ENCODE data around the gene SELENOT. TPM values are rescaled to one million over a fixed set of nuclear protein-coding genes. Genes with fewer than 3 reads are reported as not detected.

The SELENOT gene
- polyA plus RNA-seq, 4 donors = 86.1 to 136 (median 117) TPM

DNA sequence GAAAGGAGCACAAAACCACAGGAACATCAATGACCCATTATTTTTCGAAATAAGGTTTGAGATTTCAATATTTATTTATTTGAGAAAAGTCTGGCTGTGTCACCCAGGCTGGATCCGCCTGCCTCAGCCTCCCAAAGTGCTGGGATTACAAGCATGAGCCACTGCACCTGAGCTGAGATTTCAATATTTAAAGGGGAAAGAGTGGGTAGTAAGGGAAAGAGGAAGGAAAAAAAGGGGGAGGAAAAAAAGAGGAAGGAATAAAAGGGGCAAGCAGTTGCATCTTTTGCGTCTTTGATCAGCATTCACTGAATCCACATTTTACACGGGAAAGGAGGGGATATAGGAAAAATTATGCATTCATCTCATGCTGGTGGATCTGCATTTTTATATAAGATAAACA is 53.2 kb downstream of the SELENOT start:
- no peak for DNase-seq (ENCODE audit: low read depth in 4 of 4, low spot score in 3 of 4)

DNA sequence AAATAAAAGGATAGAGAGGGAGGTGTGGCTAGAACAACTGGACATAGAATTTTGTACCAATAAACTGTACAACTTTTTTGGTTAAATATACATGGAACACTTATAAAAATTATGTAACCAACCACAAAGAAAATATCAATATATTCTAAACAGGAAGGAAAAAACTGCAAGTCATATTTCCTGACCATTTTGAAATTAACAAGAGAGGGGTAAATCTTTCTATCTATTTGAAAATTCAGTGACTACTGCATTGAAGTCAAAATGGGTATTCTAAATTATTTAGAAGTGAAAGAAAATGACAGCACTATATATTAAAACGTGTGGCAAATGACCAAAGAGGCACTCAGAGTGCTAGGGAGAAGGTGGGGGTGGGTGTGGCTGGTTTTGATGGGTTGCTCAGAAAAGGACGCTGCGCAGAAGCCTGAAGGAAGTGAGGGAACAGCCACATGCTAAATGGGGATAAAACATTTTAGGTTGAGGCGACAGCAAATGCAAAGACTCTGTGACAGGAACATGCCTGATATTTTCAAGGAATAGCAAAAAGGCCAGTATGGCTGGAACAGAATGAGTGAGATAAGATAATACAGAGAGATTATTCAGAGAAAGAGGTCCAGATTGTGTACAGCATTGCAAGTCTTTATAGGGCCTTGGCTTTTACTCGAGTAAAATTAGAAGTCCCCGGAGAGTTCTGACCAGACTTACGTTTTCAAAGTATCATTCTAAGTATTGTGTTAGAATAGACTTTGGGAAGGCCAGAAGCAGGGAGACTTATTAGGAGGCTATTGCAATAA is 59.5 kb downstream of the SELENOT start:
- no peak for DNase-seq (ENCODE audit: low read depth in 4 of 4, low spot score in 3 of 4)

DNA sequence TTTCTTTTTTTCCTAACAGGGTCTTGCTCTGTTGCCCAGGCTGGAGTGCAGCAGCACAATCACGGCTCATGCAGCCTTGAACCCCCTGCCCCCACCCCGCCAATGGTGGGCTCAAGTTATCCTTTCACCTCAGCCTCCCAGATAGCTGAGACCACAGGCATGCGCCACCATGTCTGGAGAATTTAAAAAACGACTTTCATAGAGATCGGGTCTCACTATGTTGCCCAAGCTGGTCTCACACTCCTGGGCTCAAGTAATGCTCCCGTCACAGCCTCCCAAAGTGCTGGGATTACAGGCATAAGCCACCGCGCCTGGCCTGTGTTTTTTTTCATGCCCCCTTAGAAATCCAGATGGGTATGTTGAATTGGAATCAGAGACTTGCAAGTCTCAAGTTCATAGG is 60.3 kb downstream of the SELENOT start:
- no peak for DNase-seq (ENCODE audit: low read depth in 4 of 4, low spot score in 3 of 4)

DNA sequence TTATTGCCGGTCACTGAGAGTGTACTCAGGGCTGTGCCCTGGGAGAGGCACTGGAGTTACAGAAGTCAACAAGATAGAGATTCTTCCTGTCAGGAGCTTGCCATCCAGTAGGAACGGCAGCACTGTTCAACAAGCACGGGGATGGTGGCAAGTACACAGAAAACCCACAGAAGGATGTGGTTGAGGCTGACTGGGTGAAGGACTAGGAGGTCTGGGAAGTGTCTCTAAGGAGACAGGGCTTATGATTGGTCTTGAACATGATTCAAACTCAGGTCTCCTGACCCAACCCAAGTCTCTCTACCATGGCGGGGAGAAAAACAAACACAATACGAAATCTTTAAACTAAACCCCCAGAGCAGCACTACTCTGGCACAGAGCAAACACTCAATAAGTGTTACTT is 63.0 kb downstream of the SELENOT start:
- DNase-seq (ENCODE audit: low read depth in 4 of 4, low spot score in 3 of 4) = no peak

DNA sequence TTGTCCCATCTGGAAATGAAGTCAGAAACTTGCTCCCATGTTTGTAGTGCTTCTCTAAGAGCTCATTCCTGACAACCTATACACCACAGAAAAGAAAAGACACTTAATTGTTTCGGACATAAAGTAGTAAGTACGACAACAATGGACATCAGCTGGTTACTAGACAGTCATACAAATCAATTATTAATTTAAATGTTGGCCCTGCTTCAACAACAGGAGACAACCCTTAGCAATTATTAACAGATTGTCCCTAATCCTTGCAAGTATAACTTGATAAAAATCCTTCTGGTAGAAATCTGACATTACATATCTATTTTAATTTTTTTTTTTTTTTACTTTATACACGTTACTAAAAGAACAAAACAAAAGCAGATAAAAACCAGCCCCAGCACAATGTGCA is 70.8 kb downstream of the SELENOT start:
- DNase-seq (ENCODE audit: low read depth in 4 of 4, low spot score in 3 of 4) = no peak

DNA sequence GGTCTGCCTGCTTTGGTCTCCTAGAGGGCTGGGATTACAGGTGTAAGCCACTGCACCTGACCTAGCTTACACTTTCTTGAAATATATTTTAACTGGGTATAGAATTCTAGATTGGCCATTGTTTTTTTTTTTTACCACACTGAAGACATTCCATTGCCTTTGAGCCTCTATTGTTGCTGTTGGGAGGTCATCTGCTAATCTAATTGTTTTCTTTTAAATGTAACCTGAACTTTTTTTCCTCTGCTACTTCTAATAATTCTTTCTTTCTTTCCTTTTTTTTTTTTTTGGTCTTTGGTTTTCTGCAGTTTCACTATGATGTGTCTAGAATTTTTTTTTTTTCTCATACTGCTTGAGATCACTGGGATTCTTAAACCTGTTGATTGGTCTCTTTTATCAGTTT is 72.5 kb downstream of the SELENOT start:
- DNase-seq (ENCODE audit: low read depth in 4 of 4, low spot score in 3 of 4) = no peak

Other genes with a start within 250 kb of the SELENOT start
- gene TSC22D2, start 195.0 kb upstream of the SELENOT start, polyA plus RNA-seq (ENCODE audit: insufficient read length in 4 of 4) = 10 to 100 TPM; 49.4 to 71.0 (median 61.2) TPM
- gene SERP1, start 56.8 kb upstream of the SELENOT start, polyA plus RNA-seq (ENCODE audit: insufficient read length in 4 of 4) = 100 to 1,000 TPM; 111 to 138 (median 131) TPM
- 100 to 1,000 TPM; 157 to 189 (median 172) TPM for gene EIF2A, start 56.5 kb upstream of the SELENOT start, polyA plus RNA-seq (ENCODE audit: insufficient read length in 4 of 4)
- gene ERICH6, start 100.6 kb downstream of the SELENOT start, polyA plus RNA-seq (ENCODE audit: insufficient read length in 4 of 4) = 1 to 10 TPM in 1 of 4 donors, under 1 TPM in 2, not detected in 1; 0.37 to 1.3 (median 0.72) TPM
- 10 to 100 TPM; 18.0 to 20.2 (median 18.5) TPM for gene SIAH2, start 159.8 kb downstream of the SELENOT start, polyA plus RNA-seq (ENCODE audit: insufficient read length in 4 of 4)